ENCODE results near the gene PRR20C.
"Not testable (repeated sequence)": the region's sequence is repeated elsewhere in the genome, so short reads cannot be mapped to it uniquely, and the experiment has no call there.

PRR20C gene

DNA sequence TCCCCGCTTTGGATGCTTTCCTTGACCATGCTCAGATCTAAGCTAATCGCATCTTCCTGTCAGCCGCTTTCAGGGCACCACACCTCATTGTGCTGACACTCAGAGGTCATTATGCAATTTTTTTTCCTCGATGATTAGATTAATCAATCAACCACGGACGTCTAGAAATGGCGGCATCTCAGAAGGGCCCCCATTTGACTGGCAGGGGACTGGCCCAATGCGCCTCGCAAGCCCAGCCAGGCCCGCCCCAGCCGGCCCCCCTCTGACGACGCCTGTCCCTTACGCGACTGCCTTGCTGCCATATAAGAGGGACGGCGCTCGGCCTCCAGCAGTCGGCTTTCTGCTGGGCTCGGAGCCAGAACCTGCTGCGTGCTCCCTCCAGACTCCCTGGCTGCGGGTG, at the start of gene PRR20C:
PRR20C (plus strand) TSS at position 301 of the 400 bp plus-strand sequence. CDS start 387 bp downstream, outside the sequence.
- H3K27me3 ChIP-seq (ENCODE audit: control insufficient read depth, insufficient read depth, low read length); H3K9me3 ChIP-seq (ENCODE audit: control insufficient read depth, insufficient read depth, low read length); H3K9ac ChIP-seq (ENCODE audit: low read depth, low read length); H3K36me3 ChIP-seq (ENCODE audit: control insufficient read depth, insufficient read depth, low read length); H3K4me3 ChIP-seq (ENCODE audit: low read depth, low read length); H3K27ac ChIP-seq (ENCODE audit: low read depth, low read length); H3K4me1 ChIP-seq (ENCODE audit: control insufficient read depth, insufficient read depth, low read length): not testable (repeated sequence)

- H3K4me3 ChIP-seq (ENCODE audit: low read depth, low read length), result no peak overlapping the region
- H3K4me1 ChIP-seq (ENCODE audit: control insufficient read depth, insufficient read depth, low read length), result no peaks in the 10 kb centered on the region
- no peaks in the 10 kb centered on the region for H3K36me3 ChIP-seq (ENCODE audit: control insufficient read depth, insufficient read depth, low read length)
- no peaks in the 10 kb centered on the region for H3K9me3 ChIP-seq (ENCODE audit: control insufficient read depth, insufficient read depth, low read length)
- no peak overlapping the region for H3K9ac ChIP-seq (ENCODE audit: low read depth, low read length)
- H3K27me3 ChIP-seq (ENCODE audit: control insufficient read depth, insufficient read depth, low read length), result no peaks in the 10 kb centered on the region
- no peak overlapping the region for H3K27ac ChIP-seq (ENCODE audit: low read depth, low read length)
Measured at GRCh38 chr13:57114945-57115344, 38.9 kb upstream of the PRR20C start.

DNA sequence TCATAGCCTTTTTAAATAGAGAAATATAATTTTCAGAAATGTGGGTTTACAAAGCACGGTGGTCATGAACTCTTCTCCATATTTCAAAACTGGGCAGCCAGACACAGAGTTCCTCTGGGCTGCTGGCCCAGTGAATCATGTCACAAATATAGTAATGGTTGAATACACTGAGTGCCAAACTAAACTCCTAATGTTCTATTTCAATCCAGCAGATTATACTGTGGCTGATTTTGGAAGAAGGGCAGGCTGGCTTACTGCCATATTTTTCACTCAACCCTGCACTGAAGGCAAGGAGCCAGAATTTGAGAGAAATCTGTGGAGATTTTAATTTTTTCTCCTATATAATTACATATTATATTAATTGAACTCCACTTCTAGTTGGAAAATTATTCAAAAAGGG, 30.2 kb upstream of the PRR20C start:
- no peak overlapping the region for H3K9ac ChIP-seq (ENCODE audit: low read depth, low read length)
- no peaks in the 10 kb centered on the region for H3K4me1 ChIP-seq (ENCODE audit: control insufficient read depth, insufficient read depth, low read length)
- no peaks in the 10 kb centered on the region for H3K36me3 ChIP-seq (ENCODE audit: control insufficient read depth, insufficient read depth, low read length)
- H3K27me3 ChIP-seq (ENCODE audit: control insufficient read depth, insufficient read depth, low read length), result no peaks in the 10 kb centered on the region
- no peak overlapping the region for H3K27ac ChIP-seq (ENCODE audit: low read depth, low read length)
- no peak overlapping the region for H3K4me3 ChIP-seq (ENCODE audit: low read depth, low read length)
- no peaks in the 10 kb centered on the region for H3K9me3 ChIP-seq (ENCODE audit: control insufficient read depth, insufficient read depth, low read length)

- Histone ChIP-seq H3K9me3 (ENCODE audit: control insufficient read depth, insufficient read depth, low read length) (no peaks in the 10 kb centered on the region), H3K4me1 (ENCODE audit: control insufficient read depth, insufficient read depth, low read length) (no peaks in the 10 kb centered on the region), H3K27me3 (ENCODE audit: control insufficient read depth, insufficient read depth, low read length) (no peaks in the 10 kb centered on the region), H3K9ac (ENCODE audit: low read depth, low read length) (no peak overlapping the region), H3K36me3 (ENCODE audit: control insufficient read depth, insufficient read depth, low read length) (no peaks in the 10 kb centered on the region), H3K27ac (ENCODE audit: low read depth, low read length) (no peak overlapping the region), H3K4me3 (ENCODE audit: low read depth, low read length) (no peak overlapping the region)
Measured at GRCh38 chr13:57128909-57129308, 25.0 kb upstream of the PRR20C start.

DNA sequence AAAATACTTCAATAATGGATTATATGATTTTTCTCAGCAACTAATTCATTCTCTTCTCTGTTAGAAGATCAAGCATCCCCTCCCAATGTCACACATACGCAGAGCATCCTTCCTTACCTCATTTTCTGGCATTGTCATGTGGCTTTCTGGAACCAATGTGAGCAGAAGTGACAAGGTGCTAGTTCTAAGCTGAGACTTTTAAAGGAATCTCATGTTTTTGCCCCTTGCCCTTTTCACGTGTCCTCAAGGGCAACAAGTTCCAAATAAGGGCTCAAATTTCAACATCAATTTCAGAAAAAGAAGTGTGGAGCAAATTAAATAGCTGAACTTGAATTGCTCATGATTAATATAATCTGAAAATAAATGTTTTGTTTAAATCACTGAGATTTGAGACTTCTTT, 17.8 kb upstream of the PRR20C start:
- Histone ChIP-seq H3K27me3 (ENCODE audit: control insufficient read depth, insufficient read depth, low read length) (no peaks in the 10 kb centered on the region), H3K9me3 (ENCODE audit: control insufficient read depth, insufficient read depth, low read length) (no peaks in the 10 kb centered on the region), H3K36me3 (ENCODE audit: control insufficient read depth, insufficient read depth, low read length) (no peaks in the 10 kb centered on the region), H3K27ac (ENCODE audit: low read depth, low read length) (no peak overlapping the region), H3K4me3 (ENCODE audit: low read depth, low read length) (no peak overlapping the region), H3K9ac (ENCODE audit: low read depth, low read length) (no peak overlapping the region), H3K4me1 (ENCODE audit: control insufficient read depth, insufficient read depth, low read length) (no peaks in the 10 kb centered on the region)

DNA sequence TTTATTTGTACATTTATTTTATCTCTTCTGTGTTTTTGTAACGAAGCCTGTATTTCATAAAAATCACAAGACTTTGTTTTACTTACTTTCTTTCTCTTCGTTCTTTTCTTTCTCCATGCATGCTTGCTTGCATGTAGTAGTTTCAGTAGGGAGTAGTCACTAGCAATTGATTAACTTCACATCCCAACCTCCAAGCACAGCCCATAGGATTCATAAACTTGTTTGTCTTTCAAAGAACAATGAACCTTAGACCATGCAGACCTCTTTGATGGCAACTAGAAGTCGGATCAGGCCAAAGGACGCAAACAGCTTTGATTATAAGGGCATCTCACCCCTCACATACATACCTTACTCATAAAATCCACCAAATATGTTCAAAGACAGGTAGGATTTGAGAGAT, 16.3 kb upstream of the PRR20C start:
- Histone ChIP-seq H3K9me3 (ENCODE audit: control insufficient read depth, insufficient read depth, low read length) (no peaks in the 10 kb centered on the region), H3K27ac (ENCODE audit: low read depth, low read length) (no peak overlapping the region), H3K27me3 (ENCODE audit: control insufficient read depth, insufficient read depth, low read length) (no peaks in the 10 kb centered on the region), H3K9ac (ENCODE audit: low read depth, low read length) (no peak overlapping the region), H3K4me3 (ENCODE audit: low read depth, low read length) (no peak overlapping the region), H3K36me3 (ENCODE audit: control insufficient read depth, insufficient read depth, low read length) (no peaks in the 10 kb centered on the region), H3K4me1 (ENCODE audit: control insufficient read depth, insufficient read depth, low read length) (no peaks in the 10 kb centered on the region)

- no peak overlapping the region for H3K27ac ChIP-seq (ENCODE audit: low read depth, low read length)
- no peaks in the 10 kb centered on the region for H3K27me3 ChIP-seq (ENCODE audit: control insufficient read depth, insufficient read depth, low read length)
- H3K9me3 ChIP-seq (ENCODE audit: control insufficient read depth, insufficient read depth, low read length), result no peaks in the 10 kb centered on the region
- H3K9ac ChIP-seq (ENCODE audit: low read depth, low read length), result no peak overlapping the region
- H3K4me1 ChIP-seq (ENCODE audit: control insufficient read depth, insufficient read depth, low read length), result no peaks in the 10 kb centered on the region
- H3K36me3 ChIP-seq (ENCODE audit: control insufficient read depth, insufficient read depth, low read length), result no peaks in the 10 kb centered on the region
- H3K4me3 ChIP-seq (ENCODE audit: low read depth, low read length), result no peak overlapping the region
Measured at GRCh38 chr13:57138988-57139387, 14.9 kb upstream of the PRR20C start.

DNA sequence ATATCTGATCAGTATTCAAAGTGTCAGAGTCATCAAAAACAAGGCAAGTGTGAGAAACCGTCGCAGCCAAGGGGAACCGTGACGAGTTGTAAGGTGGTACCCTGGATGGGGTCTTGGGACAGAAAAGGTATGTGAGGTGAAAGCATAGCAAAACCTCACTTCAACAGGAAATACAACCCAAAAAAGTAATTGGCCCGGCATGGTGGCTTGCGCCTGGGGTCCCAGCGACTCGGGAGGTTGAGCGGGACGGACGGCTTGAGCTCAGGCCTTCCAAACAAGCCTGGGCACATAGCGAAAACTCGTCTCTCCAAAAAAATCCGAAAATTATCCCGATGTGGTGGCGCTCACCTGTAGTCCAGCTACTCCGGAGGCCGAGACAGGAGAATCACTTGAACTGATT, 14.1 kb upstream of the PRR20C start:
- H3K27me3 ChIP-seq (ENCODE audit: control insufficient read depth, insufficient read depth, low read length); H3K36me3 ChIP-seq (ENCODE audit: control insufficient read depth, insufficient read depth, low read length); H3K27ac ChIP-seq (ENCODE audit: low read depth, low read length); H3K4me3 ChIP-seq (ENCODE audit: low read depth, low read length); H3K9me3 ChIP-seq (ENCODE audit: control insufficient read depth, insufficient read depth, low read length); H3K4me1 ChIP-seq (ENCODE audit: control insufficient read depth, insufficient read depth, low read length); H3K9ac ChIP-seq (ENCODE audit: low read depth, low read length): not testable (repeated sequence)

DNA sequence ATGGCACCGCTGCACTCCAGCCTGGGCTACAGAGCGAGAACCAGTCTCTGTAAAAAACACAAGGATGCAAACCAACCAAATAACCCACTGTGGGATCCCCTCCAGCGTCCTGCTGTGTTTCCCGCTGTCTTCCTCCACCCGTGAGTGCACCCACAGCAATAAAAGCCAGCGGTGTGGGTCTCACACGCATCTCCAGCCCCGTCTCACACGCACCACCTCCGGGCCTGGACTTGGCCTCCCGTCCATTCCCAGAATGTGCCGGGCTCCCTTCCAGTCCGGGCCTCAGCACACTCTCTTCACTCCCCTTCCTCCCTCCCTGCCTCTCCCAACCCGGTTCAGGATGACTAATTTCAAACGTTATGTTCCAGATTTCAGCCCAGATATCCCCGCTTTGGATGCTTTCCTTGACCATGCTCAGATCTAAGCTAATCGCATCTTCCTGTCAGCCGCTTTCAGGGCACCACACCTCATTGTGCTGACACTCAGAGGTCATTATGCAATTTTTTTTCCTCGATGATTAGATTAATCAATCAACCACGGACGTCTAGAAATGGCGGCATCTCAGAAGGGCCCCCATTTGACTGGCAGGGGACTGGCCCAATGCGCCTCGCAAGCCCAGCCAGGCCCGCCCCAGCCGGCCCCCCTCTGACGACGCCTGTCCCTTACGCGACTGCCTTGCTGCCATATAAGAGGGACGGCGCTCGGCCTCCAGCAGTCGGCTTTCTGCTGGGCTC, 13.5 kb upstream of the PRR20C start, which contains the start of gene PRR20A:
PRR20A (plus strand) TSS at position 684 of the 734 bp plus-strand sequence. CDS start 387 bp downstream, outside the sequence.
- not testable (repeated sequence) for H3K9ac ChIP-seq (ENCODE audit: low read depth, low read length); H3K27me3 ChIP-seq (ENCODE audit: control insufficient read depth, insufficient read depth, low read length); H3K4me3 ChIP-seq (ENCODE audit: low read depth, low read length); H3K36me3 ChIP-seq (ENCODE audit: control insufficient read depth, insufficient read depth, low read length); H3K4me1 ChIP-seq (ENCODE audit: control insufficient read depth, insufficient read depth, low read length); H3K9me3 ChIP-seq (ENCODE audit: control insufficient read depth, insufficient read depth, low read length); H3K27ac ChIP-seq (ENCODE audit: low read depth, low read length)

DNA sequence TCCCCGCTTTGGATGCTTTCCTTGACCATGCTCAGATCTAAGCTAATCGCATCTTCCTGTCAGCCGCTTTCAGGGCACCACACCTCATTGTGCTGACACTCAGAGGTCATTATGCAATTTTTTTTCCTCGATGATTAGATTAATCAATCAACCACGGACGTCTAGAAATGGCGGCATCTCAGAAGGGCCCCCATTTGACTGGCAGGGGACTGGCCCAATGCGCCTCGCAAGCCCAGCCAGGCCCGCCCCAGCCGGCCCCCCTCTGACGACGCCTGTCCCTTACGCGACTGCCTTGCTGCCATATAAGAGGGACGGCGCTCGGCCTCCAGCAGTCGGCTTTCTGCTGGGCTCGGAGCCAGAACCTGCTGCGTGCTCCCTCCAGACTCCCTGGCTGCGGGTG, 6.7 kb upstream of the PRR20C start, which contains the start of gene PRR20B:
PRR20B (plus strand) TSS at position 301 of the 400 bp plus-strand sequence. CDS start 387 bp downstream, outside the sequence.
- H3K9me3 ChIP-seq (ENCODE audit: control insufficient read depth, insufficient read depth, low read length); H3K27me3 ChIP-seq (ENCODE audit: control insufficient read depth, insufficient read depth, low read length); H3K9ac ChIP-seq (ENCODE audit: low read depth, low read length); H3K4me3 ChIP-seq (ENCODE audit: low read depth, low read length); H3K27ac ChIP-seq (ENCODE audit: low read depth, low read length); H3K36me3 ChIP-seq (ENCODE audit: control insufficient read depth, insufficient read depth, low read length); H3K4me1 ChIP-seq (ENCODE audit: control insufficient read depth, insufficient read depth, low read length): not testable (repeated sequence)

- not testable (repeated sequence) for H3K9ac ChIP-seq (ENCODE audit: low read depth, low read length); H3K9me3 ChIP-seq (ENCODE audit: control insufficient read depth, insufficient read depth, low read length); H3K4me1 ChIP-seq (ENCODE audit: control insufficient read depth, insufficient read depth, low read length); H3K27ac ChIP-seq (ENCODE audit: low read depth, low read length); H3K4me3 ChIP-seq (ENCODE audit: low read depth, low read length); H3K36me3 ChIP-seq (ENCODE audit: control insufficient read depth, insufficient read depth, low read length); H3K27me3 ChIP-seq (ENCODE audit: control insufficient read depth, insufficient read depth, low read length)
Measured at GRCh38 chr13:57148106-57148505, 5.8 kb upstream of the PRR20C start.

Data from HUES48 (cell line).